GM12878 (cell line): ENCODE results near the gene LPIN1. TPM values are rescaled to one million over a fixed set of nuclear protein-coding genes. Genes with fewer than 3 reads are reported as not detected.

ENCODE experiments used
- ATAC-seq: fragments of 200-7000 bp; cut with Tn5 transposase; 3 replicates; pipeline ENCODE4 v1.9.1; 2020; ENCODE audit warnings: mild to moderate bottlenecking, moderate library complexity
- BruUV-seq: library from RNA; stranded (reverse); fragments of 400-500 nt; replicated peaks from 2 replicates; lab custom pipeline; 2021; lab: Mats Ljungman, UMichigan
- CTCF ChIA-PET: fragments of 300-600 bp; sonication (Branson Sonifier 250); formaldehyde crosslinking; extraction: SDS; loops from one replicate; lab custom pipeline; 2021; ENCODE audit warnings: inconsistent platforms; lab: Yijun Ruan, JAX
- POLR2A ChIA-PET: fragments of 350-600 bp; formaldehyde crosslinking; extraction: SDS; loops from one replicate; lab custom pipeline; 2021; ENCODE audit warnings: inconsistent platforms; lab: Charles Lee
- RAD21 ChIA-PET: fragments of 300-600 bp; sonication (Branson Sonifier 250); formaldehyde crosslinking; loops from one replicate; lab custom pipeline; 2023; ENCODE audit warnings: antibody characterized with exemption; ENCODE audit not compliant: unreplicated experiment; lab: Charles Lee
- SMC1A ChIA-PET: fragments of 300-600 bp; sonication (Branson Sonifier 250); formaldehyde crosslinking; loops from one replicate; lab custom pipeline; 2023; ENCODE audit not compliant: unreplicated experiment, uncharacterized antibody; lab: Charles Lee
- DNase-seq: peaks from one replicate; pipeline ENCODE4 v3.0.0-alpha.2; 2011; ENCODE audit warnings: low read depth, low spot score
- FAIRE-seq: peaks from 3 replicates; lab custom pipeline; 2011; peaks lifted over from hg19 to GRCh38; lab: Jason Lieb, UNC
- H2AFZ ChIP-seq: 2 replicates; pipeline ENCODE4 v1.6.0; 2011; ENCODE audit warnings: low read depth, low read length, control low read depth; ENCODE audit not compliant: control insufficient read depth
- H3K27ac ChIP-seq: 2 replicates; pipeline ENCODE4 v1.5.1; 2011; ENCODE audit warnings: control low read depth; ENCODE audit not compliant: control insufficient read depth, insufficient read depth
- H3K27me3 ChIP-seq, 2 experiments: replicated peaks in 1 of 2; 2 replicates each; pipeline versions ENCODE4 v1.6.0 to v1.6.1; 2011; ENCODE audit warnings: low read length in 1 of 2; ENCODE audit not compliant: control insufficient read depth in 2 of 2, insufficient read depth in 2 of 2
- H3K36me3 ChIP-seq, 2 experiments: 2 replicates each; pipeline ENCODE4 v1.5.1; 2011; ENCODE audit warnings: low read length in 1 of 2; ENCODE audit not compliant: control insufficient read depth in 2 of 2, insufficient read depth in 2 of 2
- H3K4me1 ChIP-seq: 2 replicates; pipeline ENCODE4 v1.6.1; 2011; ENCODE audit warnings: mild to moderate bottlenecking, low read length, moderate library complexity, mixed read lengths; ENCODE audit not compliant: control insufficient read depth, insufficient read depth
- H3K4me2 ChIP-seq: 2 replicates; pipeline ENCODE4 v1.6.0; 2011; ENCODE audit warnings: control low read depth; ENCODE audit not compliant: control insufficient read depth, insufficient read depth
- H3K4me3 ChIP-seq: fragments of 200-600 bp; sonication (generic); 2 replicates; pipeline ENCODE4 v1.5.1; 2016
- H3K79me2 ChIP-seq: 2 replicates; pipeline ENCODE4 v1.6.0; 2011; ENCODE audit warnings: low read length; ENCODE audit not compliant: control insufficient read depth, insufficient read depth
- H3K9ac ChIP-seq: 2 replicates; pipeline ENCODE4 v1.8.0; 2011; ENCODE audit warnings: low read length, control low read depth, mixed read lengths; ENCODE audit not compliant: control insufficient read depth, insufficient read depth
- H3K9me3 ChIP-seq: replicated peaks from 3 replicates; pipeline ENCODE4 v1.5.1; 2011; ENCODE audit warnings: mild to moderate bottlenecking, low read length; ENCODE audit not compliant: control insufficient read depth, insufficient read depth
- H4K20me1 ChIP-seq: 2 replicates; pipeline ENCODE4 v1.6.0; 2011; ENCODE audit not compliant: control insufficient read depth, insufficient read depth
- BACH1 ChIP-seq: fragments of 450-650 bp; IDR thresholded peaks from 2 replicates; pipeline ENCODE4 v1.6.1; 2017; ENCODE audit warnings: mild to moderate bottlenecking, borderline replicate concordance
- BCL3 ChIP-seq: IDR thresholded peaks from 2 replicates; pipeline ENCODE4 v1.6.1; 2011; ENCODE audit warnings: borderline replicate concordance, low read depth, mild to moderate bottlenecking, moderate library complexity, low read length; ENCODE audit not compliant: insufficient read depth, poor library complexity, severe bottlenecking
- GABPA ChIP-seq: IDR thresholded peaks from 2 replicates; pipeline ENCODE4 v1.6.1; 2014; ENCODE audit warnings: antibody characterized with exemption, low read depth, mild to moderate bottlenecking, inconsistent platforms
- IRF3 ChIP-seq: fragments of 450-650 bp; IDR thresholded peaks from 2 replicates; pipeline ENCODE4 v1.6.1; 2014; ENCODE audit warnings: mild to moderate bottlenecking
- KAT2A ChIP-seq: conservative IDR thresholded peaks from 2 replicates; pipeline ENCODE4 v1.6.1; 2011; ENCODE audit warnings: low read depth, low read length; ENCODE audit not compliant: control insufficient read depth
- MLLT1 ChIP-seq: fragments of 450-650 bp; IDR thresholded peaks from 2 replicates; pipeline ENCODE4 v1.6.1; 2016; ENCODE audit warnings: mild to moderate bottlenecking
- NR2C1 ChIP-seq: fragments of 450-650 bp; IDR thresholded peaks from 2 replicates; pipeline ENCODE4 v1.6.1; 2017; ENCODE audit warnings: antibody characterized with exemption, mild to moderate bottlenecking, moderate library complexity
- PBX3 ChIP-seq: IDR thresholded peaks from 2 replicates; pipeline ENCODE4 v1.6.1; 2011; ENCODE audit warnings: mild to moderate bottlenecking, low read depth, low read length, moderate library complexity; ENCODE audit not compliant: insufficient replicate concordance
- RAD21 ChIP-seq: IDR thresholded peaks from 2 replicates; pipeline ENCODE4 v1.6.1; 2011; ENCODE audit warnings: mild to moderate bottlenecking, low read depth, low read length, moderate library complexity; ENCODE audit not compliant: insufficient read depth
- SMAD1 ChIP-seq: fragments of 450-650 bp; IDR thresholded peaks from 2 replicates; pipeline ENCODE4 v1.6.1; 2018; ENCODE audit warnings: mild to moderate bottlenecking, low read depth; ENCODE audit not compliant: partially characterized antibody
- STAT3 ChIP-seq: IDR thresholded peaks from 2 replicates; pipeline ENCODE4 v1.6.1; 2011; ENCODE audit warnings: low read depth, low read length, improper control_type of control experiment
- TCF12 ChIP-seq: IDR thresholded peaks from 2 replicates; pipeline ENCODE4 v1.6.1; 2011; ENCODE audit warnings: low read depth, mild to moderate bottlenecking, low read length
- WRNIP1 ChIP-seq: IDR thresholded peaks from 2 replicates; pipeline ENCODE4 v1.6.1; 2011; ENCODE audit warnings: low read depth, low read length, improper control_type of control experiment, borderline replicate concordance
- WGBS: methylation state at CpG from one replicate; pipeline ENCODE4 v1.1.6; 2016; ENCODE audit warnings: low lambda C conversion rate; ENCODE audit not compliant: insufficient replicate concordance, insufficient coverage; ENCODE audit errors: missing lambda C conversion rate; 5-methylcytosine and 5-hydroxymethylcytosine counted together
- in situ Hi-C: fragments of 300-500 bp; cut with MboI; formaldehyde crosslinking; loops from 9 replicates; pipeline ENCODE4 v1.14.3; 2018; ENCODE audit warnings: mixed read lengths
- intact Hi-C: fragments of 100-400 bp; cut with micrococcal nuclease; formaldehyde crosslinking; loops from one replicate; pipeline ENCODE4 v1.14.2; 2022; ENCODE audit not compliant: unreplicated experiment
- polyA plus RNA-seq, 11 experiments: library from polyadenylated mRNA; depleted of rRNA in 4 of 11; unstranded in 6 of 11; stranded (reverse) in 5 of 11; fragments of >200 nt; fragmentation: Nextera tagmentation in 4 of 11; fragmentation: Illumina TruSeq in 1 of 11; extraction: Ambion mirVana in 4 of 11; extraction: Trizol in 1 of 11; gene quantifications; 1 replicate in 1 of 11; 2 replicates in 10 of 11; pipeline versions ENCODE4 v1.2.1 to v1.2.3, GENCODE V29; 2011 to 2016; ENCODE audit warnings: inconsistent platforms in 2 of 11, missing spikeins in 2 of 11, low read depth in 1 of 11
- total RNA-seq, 4 experiments: library from RNA; depleted of rRNA in 3 of 4; stranded (reverse); fragments of >200 nt in 3 of 4; fragmentation: Illumina TruSeq in 1 of 4; extraction: Trizol in 1 of 4; gene quantifications; 2 replicates each; pipeline versions ENCODE4 v1.2.1 to v1.2.3, GENCODE V29; 2013 to 2021

The LPIN1 gene
- total and polyA plus RNA-seq, 10 of the 15 experiments (the other 5 are each of a cell fraction or from before 2014, with no cell fraction given), result 18.8 to 82.5 (median 50.3) TPM

- TF ChIP-seq IRF3 (no peak), SMAD1 (no peak), RAD21 (no peak), STAT3 (no peak), WRNIP1 (no peak), GABPA (no peak)
- TF ChIP-seq, all 136 proteins: peak for 0
Observed at GRCh38 chr2:11788461-11789124, 42.2 kb downstream of the LPIN1 start (continued).

- FAIRE-seq (no peak), ATAC-seq (no peak), DNase-seq (no peak)
- ChIA-PET RAD21 (no interaction called here), POLR2A (interaction anchor here (0.9 kb wide), 1 partner anchor 14 kb away, joined by 3 read pairs; no protein-coding TSS in a partner anchor), SMC1A (no interaction called here), CTCF (interaction anchor here (0.7 kb wide), 1 partner anchor 49 kb away, joined by 3 read pairs; no protein-coding TSS in a partner anchor)
- no peak overlapping the region for H3K9ac ChIP-seq
- H3K27me3 ChIP-seq, result no peaks in the 10 kb centered on the region
- H3K79me2 ChIP-seq, result no peaks in the 10 kb centered on the region
- intact Hi-C loops, result no loop called here
- H3K9me3 ChIP-seq, result peaks cover 1% of the 10 kb centered on the region; the same call in 1 of the 3 replicates
- H3K27ac ChIP-seq, result no peak overlapping the region
- no peaks in the 10 kb centered on the region for H4K20me1 ChIP-seq
- no peak overlapping the region for H3K4me2 ChIP-seq
- no peaks in the 10 kb centered on the region for H3K4me1 ChIP-seq
- H3K4me3 ChIP-seq, result no peak overlapping the region
- H3K36me3 ChIP-seq, result peaks cover 37 to 54% of the 10 kb centered on the region in 2 experiments
- in situ Hi-C loops, result no loop called here
- WGBS, result 85% methylated on average over 13 of the region's 13 CpGs
- no peak overlapping the region for H2AFZ ChIP-seq
- no peak for TF ChIP-seq BACH1
- TF ChIP-seq TCF12, result no peak
- TF ChIP-seq PBX3, result peak; percentile 3
- TF ChIP-seq BCL3, result peak; percentile 84
- TF ChIP-seq NR2C1, result no peak
- TF ChIP-seq MLLT1, result no peak
- TF ChIP-seq KAT2A, result no peak
- TF ChIP-seq, all 136 proteins: peak for 2
- no TSS peak for BruUV-seq
Observed at GRCh38 chr2:11789243-11789642, 42.8 kb downstream of the LPIN1 start.
